ENCODE measurements around the gene LRMDA. TPM values are rescaled to one million over a fixed set of nuclear protein-coding genes. Genes with fewer than 3 reads are reported as not detected.

LRMDA gene
- total RNA-seq, 3 donors from 2014 or later: 8.3 to 17.1 (median 11.1) TPM

GRCh38 chr10:75623310-75624093 is 192.1 kb downstream of the LRMDA start:
- Histone ChIP-seq H3K4me3 (no peak overlapping the region), H3K9me3 (no peaks in the 10 kb centered on the region), H3K27me3 (no peaks in the 10 kb centered on the region), H3K36me3 (no peaks in the 10 kb centered on the region), H3K27ac (no peak overlapping the region), H3K4me1 (no peaks in the 10 kb centered on the region)
- TF ChIP-seq CTCF (IDR thresholded peaks at IDR 0.05) (no peak), POLR2A (IDR thresholded peaks at IDR 0.05) (no peak), POLR2AphosphoS5 (IDR thresholded peaks at IDR 0.05) (no peak)
- intact Hi-C loops (cut with DNase I; ENCODE audit: low total_unique reads): no loop called here
- DNase-seq (ENCODE audit: low spot score in 2 of 2): no peak

GRCh38 chr10:75624638-75625037 is 193.2 kb downstream of the LRMDA start:
- no peaks in the 10 kb centered on the region for H3K27me3 ChIP-seq
- no peaks in the 10 kb centered on the region for H3K4me1 ChIP-seq
- no peak for DNase-seq (ENCODE audit: low spot score in 2 of 2)
- no peak overlapping the region for H3K27ac ChIP-seq
- intact Hi-C loops (cut with DNase I; ENCODE audit: low total_unique reads): no loop called here
- H3K36me3 ChIP-seq: no peaks in the 10 kb centered on the region
- TF ChIP-seq POLR2AphosphoS5 (IDR thresholded peaks at IDR 0.05) (no peak), POLR2A (IDR thresholded peaks at IDR 0.05) (no peak), CTCF (IDR thresholded peaks at IDR 0.05) (no peak)
- H3K4me3 ChIP-seq: no peak overlapping the region
- H3K9me3 ChIP-seq: no peaks in the 10 kb centered on the region

- TF ChIP-seq POLR2AphosphoS5 (IDR thresholded peaks at IDR 0.05): no peak
- TF ChIP-seq CTCF (IDR thresholded peaks at IDR 0.05): no peak
- TF ChIP-seq POLR2A (IDR thresholded peaks at IDR 0.05): no peak
- intact Hi-C loops (cut with DNase I; ENCODE audit: low total_unique reads): no loop called here
- no peak for DNase-seq (ENCODE audit: low spot score in 2 of 2)
Measured at GRCh38 chr10:75630746-75631145, 199.3 kb downstream of the LRMDA start.

GRCh38 chr10:75632805-75633462 is 201.5 kb downstream of the LRMDA start:
- intact Hi-C loops (cut with DNase I; ENCODE audit: low total_unique reads): no loop called here
- Histone ChIP-seq H3K9me3 (no peaks in the 10 kb centered on the region), H3K36me3 (no peaks in the 10 kb centered on the region), H3K4me1 (no peaks in the 10 kb centered on the region), H3K27ac (no peak overlapping the region), H3K27me3 (no peaks in the 10 kb centered on the region), H3K4me3 (no peak overlapping the region)
- TF ChIP-seq CTCF (IDR thresholded peaks at IDR 0.05) (no peak), POLR2AphosphoS5 (IDR thresholded peaks at IDR 0.05) (no peak), POLR2A (IDR thresholded peaks at IDR 0.05) (no peak)
- DNase-seq (ENCODE audit: low spot score in 2 of 2): no peak

More at GRCh38 chr10:75630746-75631145, 199.3 kb downstream of the LRMDA start:
- Histone ChIP-seq H3K9me3 (no peaks in the 10 kb centered on the region), H3K4me1 (no peaks in the 10 kb centered on the region), H3K36me3 (no peaks in the 10 kb centered on the region), H3K4me3 (no peak overlapping the region), H3K27ac (no peak overlapping the region), H3K27me3 (no peaks in the 10 kb centered on the region)

- Histone ChIP-seq H3K36me3 (no peaks in the 10 kb centered on the region), H3K9me3 (no peaks in the 10 kb centered on the region), H3K4me1 (no peaks in the 10 kb centered on the region), H3K27ac (no peak overlapping the region), H3K27me3 (no peaks in the 10 kb centered on the region), H3K4me3 (no peak overlapping the region)
- intact Hi-C loops (cut with DNase I; ENCODE audit: low total_unique reads): no loop called here
- DNase-seq (ENCODE audit: low spot score in 2 of 2): no peak
- no peak for TF ChIP-seq CTCF (IDR thresholded peaks at IDR 0.05)
- no peak for TF ChIP-seq POLR2A (IDR thresholded peaks at IDR 0.05)
- no peak for TF ChIP-seq POLR2AphosphoS5 (IDR thresholded peaks at IDR 0.05)
Measured at GRCh38 chr10:75633568-75633967, 202.1 kb downstream of the LRMDA start.
